GM13976 (cell line): ENCODE measurements around the gene NEO1.
A peak's percentile ranks its signal among the peaks of the same experiment; 100 is the strongest.

Experiments
- DNase-seq: peaks from one replicate; pipeline ENCODE4 v3.0.0; 2012; ENCODE audit warnings: low spot score
- CTCF ChIP-seq: IDR thresholded peaks from 2 replicates; pipeline ENCODE4 v1.5.1; 2012; ENCODE audit warnings: borderline replicate concordance, mild to moderate bottlenecking; ENCODE audit not compliant: insufficient read depth; ENCODE audit errors: extremely low read depth, missing control alignments, control extremely low read depth
- in situ Hi-C: fragments of 300-500 bp; cut with MboI; formaldehyde crosslinking; loops from one replicate; pipeline ENCODE4 v1.12.0; 2022; ENCODE audit warnings: low sequenced_read_pairs, mixed read lengths, inconsistent platforms; ENCODE audit not compliant: unreplicated experiment

NEO1 gene

DNA sequence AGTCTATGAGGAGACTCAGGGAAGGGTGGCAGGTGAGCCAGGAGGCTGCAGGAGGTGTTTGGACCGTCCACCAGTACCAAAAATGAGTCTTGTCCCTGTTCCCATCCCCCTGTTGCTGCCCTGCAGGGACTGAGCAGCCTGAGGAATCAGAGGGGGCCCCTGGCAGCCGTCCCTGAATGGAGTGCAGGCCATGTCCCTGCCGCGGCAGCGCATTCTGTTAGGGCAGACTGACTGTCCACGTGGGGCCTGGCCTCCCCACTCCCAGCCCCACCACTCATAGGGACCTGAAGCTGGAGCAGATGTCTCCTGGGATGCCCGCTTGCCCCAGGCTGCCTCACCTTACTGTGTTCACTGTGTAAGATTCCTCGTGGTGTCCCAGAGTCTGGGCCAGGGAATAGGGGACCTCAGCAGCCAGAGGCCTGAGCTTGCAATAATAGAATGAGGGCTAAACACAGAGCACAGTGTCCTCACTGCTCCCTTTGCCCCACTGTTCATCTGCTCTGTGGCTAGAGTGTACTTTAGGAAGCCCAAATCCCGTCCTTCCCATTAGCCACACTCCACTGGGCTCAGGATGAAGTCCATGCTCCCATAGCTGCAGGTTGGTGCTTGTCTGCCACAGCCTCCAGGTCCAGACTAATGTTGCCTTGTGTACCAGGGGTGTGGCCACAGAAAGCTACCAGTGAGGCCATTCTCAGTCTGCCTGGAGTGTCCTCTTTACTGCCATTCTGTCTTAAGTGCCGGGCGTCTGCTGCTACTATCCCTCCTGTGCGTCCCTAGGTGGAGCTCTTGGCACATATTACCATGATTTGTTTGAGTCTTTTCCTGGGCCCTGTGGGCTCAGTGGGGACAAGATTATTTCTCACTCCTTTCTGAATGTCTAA lies 253.3 kb downstream of the NEO1 start:
- peak; percentile 14 for TF ChIP-seq CTCF
- in situ Hi-C loops: loop anchor here (25.0 kb wide), 1 partner anchor 382 kb away; the partner anchor contains the start of gene CD276
- peak; percentile 66 for DNase-seq

DNA sequence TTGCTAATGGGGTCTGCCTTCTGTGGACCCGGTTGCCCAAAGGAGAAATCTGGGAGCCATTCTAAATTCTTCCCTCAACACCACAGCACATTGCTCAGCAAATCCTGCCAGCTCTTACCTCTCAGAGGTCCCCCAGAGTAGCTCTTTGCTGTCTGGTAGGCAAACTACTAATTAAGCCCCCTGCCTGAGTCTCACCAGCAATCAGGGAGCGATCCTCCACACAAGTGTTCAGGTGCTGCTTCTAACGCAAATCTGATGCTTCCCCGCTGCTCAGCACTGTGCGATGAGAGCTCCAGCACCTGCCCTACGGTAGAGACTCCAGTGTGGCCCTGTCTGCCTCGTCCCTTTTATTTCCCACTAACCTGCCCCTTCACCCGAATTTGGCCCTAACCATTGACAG lies 256.0 kb downstream of the NEO1 start:
- in situ Hi-C loops: loop anchor here (25.0 kb wide), 1 partner anchor 379 kb away; the partner anchor contains the start of gene CD276
- TF ChIP-seq CTCF: no peak
- no peak for DNase-seq

- no peak for DNase-seq
- TF ChIP-seq CTCF: no peak
- in situ Hi-C loops: loop anchor here (25.0 kb wide), 1 partner anchor 373 kb away; the partner anchor contains the start of gene CD276
These were observed 261.6 kb downstream of the NEO1 start for GRCh38 chr15:73313861-73314260.

- in situ Hi-C loops: loop anchor here (25.0 kb wide), 1 partner anchor 369 kb away; the partner anchor contains the start of gene CD276
- TF ChIP-seq CTCF: no peak
- DNase-seq: no peak
These were observed 265.6 kb downstream of the NEO1 start for GRCh38 chr15:73317651-73318462.

DNA sequence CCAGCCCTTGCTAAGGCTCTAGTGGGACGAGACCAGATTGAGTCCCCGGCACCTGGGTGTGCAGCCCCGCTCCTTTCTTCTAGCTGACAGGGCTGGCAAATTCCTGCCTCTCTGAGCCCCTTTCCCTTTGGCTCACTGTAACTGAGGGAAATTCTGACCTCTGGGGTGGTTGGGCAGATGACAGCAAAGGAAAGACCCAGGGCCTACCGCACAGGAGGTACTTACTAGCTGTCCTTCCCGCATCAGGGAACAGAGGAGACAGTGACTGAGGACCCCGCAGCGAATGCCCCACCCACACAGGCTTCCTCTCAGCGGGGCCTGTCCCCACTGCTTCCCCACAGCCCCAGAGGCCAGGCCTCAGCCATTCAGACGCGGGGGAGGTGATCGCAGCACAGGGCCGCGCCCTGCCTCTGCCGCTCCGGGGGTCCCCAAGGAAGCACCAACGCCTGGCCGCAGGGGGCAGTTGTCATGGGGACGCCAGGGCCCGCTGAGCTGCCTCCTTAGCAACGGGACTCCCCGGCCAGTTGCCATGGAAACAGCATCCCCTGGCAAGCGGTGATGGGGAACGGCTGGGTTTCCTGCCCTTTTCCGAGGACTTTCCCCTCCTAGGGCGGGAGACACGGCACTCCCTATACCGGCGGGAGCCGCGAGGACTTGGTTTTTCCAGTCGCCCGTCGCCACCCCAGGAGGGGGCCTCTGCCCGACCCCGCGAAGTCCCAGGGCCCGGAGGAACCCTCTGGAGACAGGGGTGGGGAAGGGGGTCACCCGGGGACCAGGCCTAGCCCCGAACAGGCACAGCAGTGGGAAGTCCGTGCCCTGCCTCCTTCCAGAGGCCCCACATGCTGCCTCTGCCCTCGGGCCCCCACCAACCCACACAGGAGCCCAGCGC lies 266.4 kb downstream of the NEO1 start:
- in situ Hi-C loops: loop anchor here (25.0 kb wide), 1 partner anchor 369 kb away; the partner anchor contains the start of gene CD276
- peak; percentile 86 for DNase-seq
- no peak for TF ChIP-seq CTCF
